OCI-LY7 (cell line): Measurements from ENCODE around the gene SLC35E2B.

ENCODE experiments used
- CTCF ChIP-seq: fragments of 200-600 bp; sonication (generic); conservative IDR thresholded peaks from 2 replicates; pipeline ENCODE4 v1.5.1; 2014; ENCODE audit warnings: mild to moderate bottlenecking, antibody characterized with exemption, low read length, moderate library complexity, mixed read lengths
- EZH2phosphoT487 ChIP-seq: fragments of 200-600 bp; sonication (generic); IDR thresholded peaks from 2 replicates; pipeline ENCODE4 v1.6.1; 2018; ENCODE audit warnings: low read depth, borderline replicate concordance, mild to moderate bottlenecking, mixed run types, antibody characterized with exemption, low read length, moderate library complexity, mixed read lengths

DNA sequence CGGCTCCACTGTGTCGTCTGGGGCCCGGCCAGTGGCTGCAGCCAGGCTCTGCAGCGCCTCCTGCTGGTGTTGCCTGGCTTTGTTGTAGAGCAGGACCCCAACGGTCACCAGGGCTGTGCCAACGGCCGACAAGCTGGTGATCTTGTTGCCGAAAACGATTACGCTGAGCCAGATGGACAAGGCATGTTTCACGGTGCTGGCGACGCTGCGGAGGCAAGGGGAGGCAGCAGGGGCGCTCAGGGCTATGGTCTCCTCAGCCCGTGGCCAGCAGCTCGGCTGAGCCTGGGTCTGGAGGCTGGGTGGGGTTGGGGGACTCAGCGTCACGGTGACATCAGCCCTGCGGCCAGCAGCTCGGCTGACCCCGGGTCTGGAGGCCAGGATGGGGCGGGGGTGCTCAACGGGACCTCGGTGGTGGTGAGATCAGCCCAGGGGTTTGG is 26.8 kb downstream of the SLC35E2B start:
- peak; percentile 76 for TF ChIP-seq CTCF
- TF ChIP-seq EZH2phosphoT487, result no peak
